Effector memory CD4-positive, alpha-beta T cell (primary cell): ENCODE data around the gene TASP1.

ENCODE experiments used
- DNase-seq, 3 donors: peaks; one replicate each; pipeline ENCODE4 v3.0.0-alpha.2; 2020
- H3K27ac ChIP-seq: 2 replicates; pipeline ENCODE4 v1.7.0; 2013; ENCODE audit warnings: mild to moderate bottlenecking, low read length, moderate library complexity; ENCODE audit not compliant: insufficient read depth, poor library complexity, severe bottlenecking
- H3K27me3 ChIP-seq: replicated peaks from 2 replicates; pipeline ENCODE4 v1.7.0; 2013; ENCODE audit warnings: mild to moderate bottlenecking, low read length; ENCODE audit not compliant: insufficient read depth, control insufficient read depth, poor library complexity, severe bottlenecking
- H3K36me3 ChIP-seq: 2 replicates; pipeline ENCODE4 v1.7.0; 2013; ENCODE audit warnings: mild to moderate bottlenecking, low read length, moderate library complexity; ENCODE audit not compliant: control insufficient read depth, insufficient read depth
- H3K4me1 ChIP-seq: 2 replicates; pipeline ENCODE4 v1.7.0; 2013; ENCODE audit warnings: low read length, mild to moderate bottlenecking; ENCODE audit not compliant: control insufficient read depth, insufficient read depth, poor library complexity, severe bottlenecking
- H3K4me3 ChIP-seq: 2 replicates; pipeline ENCODE4 v1.7.0; 2013; ENCODE audit warnings: low read length, low read depth, mild to moderate bottlenecking; ENCODE audit not compliant: insufficient read depth, poor library complexity, severe bottlenecking
- H3K9me3 ChIP-seq: 2 replicates; pipeline ENCODE4 v1.7.0; 2013; ENCODE audit warnings: mild to moderate bottlenecking, low read length, moderate library complexity; ENCODE audit not compliant: control insufficient read depth

TASP1 gene

DNA sequence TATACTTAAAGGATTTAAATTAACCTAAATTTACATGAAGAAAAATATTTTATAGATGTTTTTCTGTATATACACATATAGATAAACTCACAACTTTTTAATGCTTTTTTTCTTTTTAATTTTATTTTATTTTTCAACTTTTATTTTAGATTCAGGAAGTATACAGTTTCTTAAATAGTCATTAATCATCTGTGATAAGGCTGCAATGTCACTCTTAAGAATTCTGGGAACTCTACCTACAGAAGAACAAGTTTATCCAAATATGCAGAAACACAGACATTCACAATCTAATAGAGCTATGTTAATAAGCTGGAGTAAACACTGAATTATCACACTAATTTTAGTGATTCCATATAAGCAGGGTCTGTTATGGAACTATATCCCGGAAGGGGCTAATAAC is 181.2 kb downstream of the TASP1 start:
- Histone ChIP-seq H3K4me1 (no peaks in the 10 kb centered on the region), H3K27me3 (no peaks in the 10 kb centered on the region), H3K27ac (no peak overlapping the region), H3K9me3 (no peaks in the 10 kb centered on the region), H3K4me3 (no peak overlapping the region), H3K36me3 (no peaks in the 10 kb centered on the region)
- DNase-seq: no peak

DNA sequence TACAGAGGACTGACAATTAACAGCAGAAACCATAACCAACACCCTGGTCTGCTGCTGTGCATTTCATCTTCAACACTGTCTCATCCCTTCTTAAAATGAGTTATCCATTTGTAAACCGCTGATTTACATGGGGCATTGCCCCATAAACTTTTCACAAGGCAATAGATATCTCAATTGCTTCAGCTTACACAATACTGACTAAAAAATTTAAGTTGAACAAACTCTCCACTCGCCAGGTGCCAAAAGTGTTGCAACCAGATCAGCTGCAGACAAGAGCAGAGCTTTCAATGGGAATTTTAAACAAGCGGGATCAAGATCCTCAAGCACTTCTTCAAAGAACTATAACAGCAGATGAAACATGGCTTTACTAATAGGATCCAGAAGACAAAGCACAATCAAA is 183.0 kb downstream of the TASP1 start:
- H3K4me3 ChIP-seq: no peak overlapping the region
- H3K9me3 ChIP-seq: no peaks in the 10 kb centered on the region
- H3K27me3 ChIP-seq: no peaks in the 10 kb centered on the region
- H3K36me3 ChIP-seq: no peaks in the 10 kb centered on the region
- DNase-seq: no peak
- no peaks in the 10 kb centered on the region for H3K4me1 ChIP-seq
- H3K27ac ChIP-seq: no peak overlapping the region

GRCh38 chr20:13453367-13453766 is 185.4 kb downstream of the TASP1 start:
- H3K4me1 ChIP-seq: no peaks in the 10 kb centered on the region
- no peak for DNase-seq
- H3K36me3 ChIP-seq: no peaks in the 10 kb centered on the region
- no peak overlapping the region for H3K4me3 ChIP-seq
- H3K27me3 ChIP-seq: no peaks in the 10 kb centered on the region
- H3K9me3 ChIP-seq: no peaks in the 10 kb centered on the region
- H3K27ac ChIP-seq: no peak overlapping the region

- Histone ChIP-seq H3K9me3 (no peaks in the 10 kb centered on the region), H3K36me3 (no peaks in the 10 kb centered on the region), H3K27me3 (no peaks in the 10 kb centered on the region), H3K4me1 (no peaks in the 10 kb centered on the region), H3K4me3 (no peak overlapping the region), H3K27ac (no peak overlapping the region)
- DNase-seq: no peak
Measured at GRCh38 chr20:13452470-13453124, 186.1 kb downstream of the TASP1 start.

DNA sequence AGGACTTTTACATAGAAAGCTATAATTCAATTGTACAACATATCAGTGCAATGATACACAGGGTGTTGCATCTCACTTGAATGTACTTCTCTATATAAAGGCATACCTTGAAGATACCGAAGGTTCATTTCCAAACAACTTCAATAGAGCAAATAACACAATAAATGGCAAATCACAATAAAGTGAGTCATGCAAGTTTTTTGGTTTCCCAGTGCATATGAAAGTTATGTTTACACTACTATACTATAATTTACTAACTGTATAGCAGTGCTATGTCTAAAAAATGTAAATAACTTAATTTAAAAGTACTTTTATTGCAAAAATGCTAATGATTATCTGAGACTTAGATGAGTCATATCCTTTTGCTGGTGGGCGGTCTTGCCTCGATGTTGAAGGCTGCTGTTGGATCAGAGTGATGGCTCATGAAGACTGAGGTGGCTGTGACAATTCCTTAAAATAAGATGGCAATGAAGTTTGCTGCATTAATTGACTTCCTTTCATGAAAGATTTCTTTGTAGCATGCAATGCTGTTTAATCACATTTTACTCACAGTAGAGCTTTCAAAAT is 188.8 kb downstream of the TASP1 start:
- no peak for DNase-seq
- Histone ChIP-seq H3K36me3 (no peaks in the 10 kb centered on the region), H3K27me3 (no peaks in the 10 kb centered on the region), H3K4me3 (no peak overlapping the region), H3K4me1 (no peaks in the 10 kb centered on the region), H3K27ac (no peak overlapping the region), H3K9me3 (no peaks in the 10 kb centered on the region)

GRCh38 chr20:13447385-13448180 is 191.1 kb downstream of the TASP1 start:
- Histone ChIP-seq H3K27me3 (no peaks in the 10 kb centered on the region), H3K27ac (no peak overlapping the region), H3K4me3 (no peak overlapping the region), H3K36me3 (no peaks in the 10 kb centered on the region), H3K4me1 (no peaks in the 10 kb centered on the region), H3K9me3 (no peaks in the 10 kb centered on the region)
- no peak for DNase-seq

DNA sequence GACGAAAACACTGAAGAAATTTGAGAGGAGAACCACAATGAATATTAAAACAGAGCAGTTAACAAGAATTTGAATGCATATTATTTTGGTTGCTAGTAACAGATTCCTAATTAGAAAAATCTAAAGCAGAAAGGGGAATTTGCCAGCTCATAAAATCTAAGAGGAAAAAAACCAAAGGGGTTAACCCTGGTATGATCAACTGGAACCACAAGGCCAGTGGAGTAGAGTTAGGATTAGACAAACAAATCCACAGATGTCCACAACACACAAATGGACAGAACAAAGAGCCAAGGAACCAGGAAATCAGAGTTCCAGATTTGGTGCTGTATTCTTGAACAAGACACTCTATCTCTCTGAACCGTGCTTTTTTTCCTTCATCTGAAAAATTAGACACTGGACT is 195.0 kb downstream of the TASP1 start:
- Histone ChIP-seq H3K36me3 (no peaks in the 10 kb centered on the region), H3K4me1 (no peaks in the 10 kb centered on the region), H3K27me3 (no peaks in the 10 kb centered on the region), H3K9me3 (no peaks in the 10 kb centered on the region), H3K4me3 (no peak overlapping the region), H3K27ac (no peak overlapping the region)
- no peak for DNase-seq

DNA sequence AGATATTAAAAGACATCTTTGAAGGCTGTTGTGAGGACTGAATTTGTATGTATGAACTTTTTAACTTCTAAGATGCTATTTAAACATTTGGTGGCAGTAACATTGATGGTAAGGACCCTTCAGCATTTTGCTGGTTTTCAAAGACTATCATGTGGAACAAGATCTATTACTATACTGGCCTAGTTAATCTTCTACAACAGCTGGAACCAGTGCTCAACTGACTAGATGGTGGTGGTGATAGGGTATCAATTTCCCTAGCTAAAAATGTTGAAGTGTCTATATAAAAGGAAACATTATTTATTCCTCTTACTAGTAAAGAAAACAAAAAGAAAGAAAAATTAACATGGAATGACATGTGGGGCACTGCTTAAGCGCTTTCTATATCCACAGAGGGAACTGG is 195.7 kb downstream of the TASP1 start:
- Histone ChIP-seq H3K9me3 (no peaks in the 10 kb centered on the region), H3K27ac (no peak overlapping the region), H3K36me3 (no peaks in the 10 kb centered on the region), H3K4me3 (no peak overlapping the region), H3K27me3 (no peaks in the 10 kb centered on the region), H3K4me1 (no peaks in the 10 kb centered on the region)
- DNase-seq: no peak

DNA sequence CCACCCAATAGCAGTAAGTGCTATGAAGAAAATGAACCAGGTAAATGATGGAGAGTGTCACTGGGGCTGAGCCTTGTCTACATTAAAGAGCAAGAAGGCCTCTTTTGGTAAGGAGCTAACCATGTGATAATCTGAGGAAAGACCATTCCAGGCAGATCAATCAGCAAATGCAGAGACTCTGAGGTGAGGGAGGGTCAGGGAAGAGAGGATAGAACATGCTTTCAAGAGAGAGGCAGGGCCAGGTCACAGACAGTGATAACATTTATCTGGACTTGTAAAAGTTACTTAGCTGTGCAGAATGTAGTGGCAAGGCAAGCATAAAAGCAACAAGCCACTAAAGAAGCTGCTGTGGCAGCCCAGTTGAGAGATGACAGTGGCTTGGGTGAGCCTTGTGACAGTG is 197.3 kb downstream of the TASP1 start:
- DNase-seq: no peak
- no peaks in the 10 kb centered on the region for H3K27me3 ChIP-seq
- no peak overlapping the region for H3K4me3 ChIP-seq
- no peaks in the 10 kb centered on the region for H3K4me1 ChIP-seq
- H3K36me3 ChIP-seq: no peaks in the 10 kb centered on the region
- no peaks in the 10 kb centered on the region for H3K9me3 ChIP-seq
- H3K27ac ChIP-seq: no peak overlapping the region

DNA sequence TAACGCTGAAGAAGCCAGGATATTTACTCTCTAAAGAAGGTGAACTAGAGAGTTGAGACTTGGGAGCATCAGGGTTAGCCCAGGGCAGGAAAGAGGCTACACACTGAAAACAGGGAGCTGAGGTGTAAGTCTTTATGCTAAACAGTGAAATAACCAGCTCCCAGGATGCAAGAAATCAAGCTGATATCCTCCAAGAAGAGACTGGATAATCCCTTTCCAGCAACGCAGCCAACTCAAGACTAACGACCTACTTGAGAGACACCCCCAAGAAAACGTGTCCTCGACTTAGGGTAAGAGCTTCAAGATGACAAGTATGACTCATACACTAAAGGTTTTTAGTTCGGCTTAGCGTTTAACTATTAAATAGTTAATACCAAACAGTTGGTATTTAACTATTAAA is 202.2 kb downstream of the TASP1 start:
- Histone ChIP-seq H3K27me3 (no peaks in the 10 kb centered on the region), H3K9me3 (no peaks in the 10 kb centered on the region)

More for the DNA sequence above, 202.2 kb downstream of the TASP1 start:
- H3K27ac ChIP-seq: no peak overlapping the region
- no peak for DNase-seq
- H3K36me3 ChIP-seq: peaks cover 4% of the 10 kb centered on the region
- no peaks in the 10 kb centered on the region for H3K4me1 ChIP-seq
- no peak overlapping the region for H3K4me3 ChIP-seq
